Measurements from ENCODE around the gene VPS37D.

VPS37D gene

DNA sequence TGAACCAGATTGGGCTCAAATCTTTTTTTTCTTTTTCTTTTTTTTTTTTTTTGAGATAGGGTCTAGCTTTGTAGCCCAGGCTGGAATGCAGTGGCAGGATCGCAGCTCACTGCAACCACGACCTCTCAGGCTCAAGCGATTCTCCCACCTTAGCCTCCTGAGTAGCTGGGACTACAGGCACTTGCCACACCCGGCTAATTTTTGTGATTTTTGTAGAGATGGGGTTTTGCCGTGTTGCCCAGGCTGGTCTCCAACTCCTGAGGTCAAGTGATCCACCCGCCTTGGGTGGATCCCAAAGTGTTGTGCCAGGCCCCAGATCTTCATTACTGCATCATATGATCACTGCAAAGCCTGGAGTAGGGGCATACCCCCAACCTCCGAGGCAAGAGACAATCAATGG lies 12.9 kb downstream of the VPS37D start:
- DNase-seq (ENCODE audit: low read depth, low spot score), result no peak

- DNase-seq (ENCODE audit: low read depth, low spot score), result no peak
Observed at GRCh38 chr7:73681031-73681430, 13.4 kb downstream of the VPS37D start.

GRCh38 chr7:73682745-73683055 lies 15.1 kb downstream of the VPS37D start:
- no peak for DNase-seq (ENCODE audit: low read depth, low spot score)

DNA sequence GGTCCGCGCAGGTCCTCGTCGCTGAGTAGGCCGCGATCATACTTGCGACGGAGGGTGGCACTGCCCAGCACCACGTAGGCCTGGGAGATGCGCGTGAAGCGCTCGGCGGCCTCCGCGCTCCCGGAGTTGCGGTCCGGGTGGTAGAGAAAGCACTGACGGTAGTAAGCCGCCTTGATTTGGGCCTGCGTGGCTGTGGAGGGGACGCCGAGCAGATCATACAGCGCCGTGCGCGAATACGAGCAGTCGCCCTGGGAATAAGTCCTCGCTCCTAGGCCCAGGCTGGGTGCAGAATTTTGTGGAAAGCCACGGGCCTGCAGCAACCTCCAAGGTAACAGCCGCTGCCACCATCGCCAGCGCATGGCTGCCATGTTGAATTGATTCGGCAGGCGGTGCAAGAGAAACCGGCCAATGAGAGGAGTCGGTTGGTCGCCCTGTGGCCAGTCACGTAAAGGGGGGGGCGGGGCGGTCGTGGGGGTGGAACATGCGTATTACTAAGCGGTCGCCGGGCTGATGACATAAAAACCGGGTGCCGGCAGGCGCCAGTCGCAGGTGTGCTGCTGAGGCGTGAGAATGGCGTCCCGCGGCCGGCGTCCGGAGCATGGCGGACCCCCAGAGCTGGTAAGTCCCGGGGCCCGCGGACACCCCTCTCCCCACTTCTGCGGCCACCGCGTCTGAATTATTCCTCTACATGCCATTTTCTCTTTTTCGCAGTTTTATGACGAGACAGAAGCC lies 15.6 kb downstream of the VPS37D start, which contains the start of the genes BUD23 and DNAJC30:
Gene BUD23, plus strand, starts transcription at position 542 of the 732 bp plus-strand sequence. Its CDS starts 29 bp downstream, at position 571.
Gene DNAJC30, minus strand, starts transcription at position 398 of the 732 bp plus-strand sequence. Its CDS starts 30 bp downstream, at position 368.
- DNase-seq (ENCODE audit: low read depth, low spot score), result peak; percentile 89

DNA sequence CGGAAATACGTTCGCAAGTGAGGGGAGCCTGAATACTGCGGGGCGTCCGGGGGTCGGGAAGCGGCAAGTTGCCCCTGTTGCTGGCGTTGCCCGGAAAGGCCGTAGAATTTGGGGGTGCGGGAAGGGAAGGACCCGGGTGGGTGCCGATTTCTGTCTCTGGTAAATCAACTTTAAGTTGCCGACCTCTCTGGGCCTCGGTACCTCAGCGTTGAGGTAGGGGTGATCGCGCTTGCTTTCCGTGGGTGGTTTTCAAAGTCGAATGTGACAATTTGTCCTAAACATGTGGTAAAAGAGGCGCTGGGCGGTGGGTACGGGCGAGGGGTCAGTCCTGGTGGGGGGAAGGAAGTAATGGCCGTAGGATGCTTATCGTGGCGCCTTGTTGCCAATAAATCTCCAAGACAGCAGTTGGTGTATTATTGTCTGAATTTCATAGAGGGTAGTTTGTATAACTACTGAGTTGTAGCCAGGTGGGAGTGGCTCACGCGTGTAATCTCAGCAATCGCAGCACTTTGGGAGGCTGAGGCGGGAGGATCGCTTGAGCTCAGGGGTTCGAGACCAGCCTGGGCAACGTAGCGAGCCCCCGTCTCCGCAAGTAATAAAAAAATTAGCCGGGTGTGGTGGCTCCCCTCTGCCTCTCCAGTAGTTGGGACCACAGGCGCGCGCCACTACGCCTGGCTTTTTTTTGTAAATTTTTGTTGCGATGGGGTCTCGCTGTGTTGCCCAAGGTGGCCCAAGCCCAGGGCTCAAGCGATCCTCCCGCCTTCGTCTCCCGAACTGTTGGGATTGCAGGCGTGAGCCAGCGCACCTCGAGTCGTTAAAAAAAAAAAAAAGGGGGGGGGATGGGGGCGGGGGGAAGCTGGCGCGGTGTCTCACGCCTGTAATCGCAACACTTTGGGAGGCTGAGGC lies 16.4 kb downstream of the VPS37D start:
- no peak for DNase-seq (ENCODE audit: low read depth, low spot score)

DNA sequence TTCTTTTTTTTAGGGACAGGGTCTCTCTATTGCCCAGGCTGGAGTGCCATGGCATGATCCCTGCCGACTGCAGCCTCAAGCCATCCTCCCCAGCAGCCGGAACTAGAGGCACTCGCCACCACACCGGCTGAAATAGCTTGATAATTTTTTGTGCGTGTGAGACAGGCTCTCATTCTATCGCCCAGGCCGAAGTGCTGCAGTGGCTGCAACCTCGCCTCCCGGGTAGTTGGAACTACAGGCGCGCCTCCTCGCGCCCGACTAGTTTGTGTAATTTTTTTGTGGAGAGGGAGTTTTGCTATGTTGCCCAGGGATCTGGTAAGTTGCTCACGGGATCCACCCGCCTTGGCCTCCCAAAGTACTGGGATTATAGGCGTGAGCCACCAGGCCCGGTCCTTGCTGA lies 17.7 kb downstream of the VPS37D start:
- no peak for DNase-seq (ENCODE audit: low read depth, low spot score)

DNA sequence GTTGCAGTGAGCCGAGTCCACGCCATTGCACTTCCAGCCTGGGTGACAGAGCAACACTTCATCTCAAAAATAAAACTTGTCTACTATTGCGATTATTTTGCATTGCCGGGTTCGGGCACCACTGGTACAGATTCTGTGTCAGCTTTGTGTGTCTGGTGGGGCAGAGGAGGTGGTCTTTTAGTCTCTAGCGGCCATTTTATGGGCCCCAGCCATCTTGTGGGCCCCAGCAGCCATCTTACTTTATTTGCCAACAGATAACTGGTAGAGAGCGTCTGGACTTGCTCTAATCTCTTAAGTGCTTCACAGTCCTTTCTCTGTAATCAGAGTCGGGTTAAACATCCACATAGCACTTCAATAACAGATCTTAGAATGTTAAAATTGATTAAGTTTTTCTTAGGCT lies 20.7 kb downstream of the VPS37D start:
- DNase-seq (ENCODE audit: low read depth, low spot score), result no peak

DNA sequence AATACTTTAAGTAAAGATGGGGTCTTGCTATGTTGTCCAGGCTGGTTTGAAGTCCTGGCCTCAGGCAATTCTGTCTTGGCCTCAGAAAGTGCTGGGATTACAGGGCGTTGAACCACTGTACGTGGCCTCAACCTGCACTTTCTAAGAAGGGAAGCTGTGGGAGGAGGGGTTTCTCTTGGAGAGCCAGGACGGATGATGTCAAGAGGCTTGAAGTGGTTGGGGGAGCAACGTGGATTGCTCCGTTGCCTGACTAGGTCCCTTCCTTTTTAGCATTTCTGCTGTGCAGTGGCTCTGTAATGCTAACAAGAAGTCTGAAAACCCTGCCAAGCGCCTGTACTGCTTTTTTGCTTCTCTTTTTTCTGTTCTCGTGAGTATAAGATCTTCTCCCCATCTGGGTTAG lies 23.0 kb downstream of the VPS37D start:
- DNase-seq (ENCODE audit: low read depth, low spot score), result no peak

DNA sequence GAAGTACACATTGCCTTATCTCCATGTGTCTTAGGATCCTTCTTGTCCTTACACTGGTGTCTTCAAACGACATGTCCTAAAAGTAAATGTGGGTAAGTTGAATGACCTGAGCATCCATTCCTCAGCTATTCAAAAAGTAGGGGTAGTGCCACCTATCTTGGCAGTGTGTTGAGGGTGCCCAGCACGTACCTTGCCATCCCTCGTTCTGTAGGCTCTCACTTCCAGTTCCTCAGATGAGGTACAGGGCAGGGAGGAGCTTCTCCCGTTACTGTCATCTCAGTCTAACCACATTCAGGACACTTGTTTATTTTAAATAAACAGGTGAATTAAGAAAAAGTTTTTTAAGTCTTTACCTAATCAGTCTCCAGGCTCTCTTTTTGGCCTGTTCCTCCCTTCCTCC lies 28.7 kb downstream of the VPS37D start:
- no peak for DNase-seq (ENCODE audit: low read depth, low spot score)

GRCh38 chr7:73698410-73698809 lies 30.8 kb downstream of the VPS37D start:
- DNase-seq (ENCODE audit: low read depth, low spot score), result no peak

DNA sequence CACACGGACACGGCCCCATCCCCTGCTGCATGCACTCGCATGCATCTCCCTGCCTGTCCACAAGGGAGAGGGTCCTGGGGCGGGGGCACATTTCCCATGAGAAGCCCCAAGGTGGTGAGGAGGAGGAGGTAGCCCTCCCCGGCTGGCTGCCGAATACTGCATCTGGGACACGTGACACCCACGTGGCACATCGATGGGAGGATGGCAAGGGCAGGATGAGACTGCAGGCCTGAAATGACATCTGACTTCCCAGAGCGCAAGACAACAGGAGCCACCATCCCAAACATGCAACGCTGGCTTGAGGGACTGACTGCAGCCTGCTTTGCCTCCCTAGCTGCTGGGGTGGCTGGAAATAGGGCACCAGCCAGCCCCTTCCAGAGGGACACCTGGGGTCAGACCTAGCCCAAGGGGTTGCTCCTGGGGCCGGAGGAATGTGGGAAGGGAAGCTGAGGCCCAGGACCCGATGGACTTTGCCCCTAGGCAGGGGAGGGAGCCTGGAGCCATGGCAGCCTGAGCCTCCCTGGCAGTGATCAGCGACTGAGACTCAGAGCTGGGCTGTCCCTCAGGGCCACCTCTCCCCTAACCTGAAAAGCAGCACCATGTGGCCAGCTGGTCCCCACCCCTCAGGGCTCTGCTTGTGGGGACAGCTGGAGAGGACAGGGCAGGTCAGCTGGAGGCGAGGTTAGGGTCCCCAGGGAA lies 31.9 kb downstream of the VPS37D start:
- DNase-seq (ENCODE audit: low read depth, low spot score), result no peak

GRCh38 chr7:73700069-73700423 lies 32.4 kb downstream of the VPS37D start:
- no peak for DNase-seq (ENCODE audit: low read depth, low spot score)

DNA sequence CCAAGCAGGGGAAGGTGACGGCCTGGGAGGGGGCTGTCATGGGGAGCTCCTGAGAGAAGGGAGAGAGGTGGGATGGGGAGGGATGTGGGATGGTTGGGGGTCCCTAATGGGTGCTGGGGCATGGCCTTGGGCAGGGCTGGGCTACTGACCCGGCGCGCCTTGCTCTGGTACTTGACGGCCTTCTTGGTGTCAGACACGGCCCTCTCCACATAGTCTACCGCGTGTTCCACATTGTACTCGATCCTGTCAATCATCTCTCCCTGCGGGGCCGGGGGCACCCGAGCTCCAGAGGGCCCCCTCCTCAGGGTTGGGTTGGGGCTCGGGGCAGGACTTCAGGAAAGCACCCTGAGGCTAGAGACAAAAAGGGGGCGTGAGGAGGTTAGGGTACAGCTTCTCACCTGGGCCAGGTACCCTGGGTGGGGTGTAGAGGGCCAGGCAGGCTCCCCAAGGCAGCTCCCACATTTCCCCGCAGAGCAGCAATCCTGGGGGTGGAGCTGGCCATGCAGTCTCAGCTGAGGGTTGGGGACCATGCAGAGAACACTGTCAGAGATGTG lies 33.0 kb downstream of the VPS37D start:
- DNase-seq (ENCODE audit: low read depth, low spot score), result no peak

DNA sequence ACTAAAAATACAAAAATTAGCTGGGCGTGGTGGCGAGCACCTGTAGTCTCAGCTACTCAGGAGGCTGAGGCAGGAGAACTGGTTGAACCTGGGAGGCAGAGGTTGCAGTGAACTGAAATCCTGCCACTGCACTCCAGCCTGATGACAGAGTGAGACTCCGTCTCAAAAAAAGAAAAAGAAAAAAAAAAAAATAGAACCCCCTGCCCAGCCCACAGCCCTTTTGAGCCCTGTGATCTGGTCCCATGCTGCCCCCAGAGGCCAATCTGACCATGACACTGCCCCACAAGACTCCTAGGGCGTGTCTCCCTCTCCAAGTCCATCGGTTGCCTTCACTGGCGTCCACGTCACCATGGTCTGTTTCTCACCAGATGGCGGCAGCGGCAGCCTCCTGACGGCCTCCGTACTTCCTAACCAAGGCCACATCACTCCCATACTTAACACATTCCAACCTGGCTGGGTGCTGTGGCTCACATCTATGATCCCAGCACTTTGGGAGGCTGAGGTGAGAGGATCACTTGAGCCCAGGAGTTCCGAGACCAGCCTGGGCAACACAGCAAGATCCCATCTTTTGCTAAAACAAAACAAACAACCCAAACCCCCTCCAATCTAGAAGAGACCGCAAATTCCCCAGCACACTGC lies 33.8 kb downstream of the VPS37D start:
- no peak for DNase-seq (ENCODE audit: low read depth, low spot score)

DNA sequence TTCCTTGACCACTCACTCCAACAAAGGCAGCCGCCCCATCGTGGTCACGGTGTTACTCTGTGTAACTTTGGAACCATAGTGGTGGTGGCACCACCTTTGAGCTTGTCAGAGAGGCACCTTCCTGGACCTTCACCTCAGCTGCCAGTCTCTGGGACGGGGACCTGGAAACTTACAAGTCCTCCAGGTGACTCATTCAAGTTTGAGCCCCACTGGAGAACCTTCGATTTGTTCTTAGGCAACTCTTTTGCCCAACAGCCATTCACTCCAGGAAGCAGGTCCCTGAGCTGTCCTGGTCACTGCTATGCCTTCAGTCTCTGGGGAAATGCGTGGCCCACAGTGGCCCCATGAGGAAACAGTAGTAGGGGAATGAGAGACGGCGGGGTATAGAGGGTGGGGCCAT lies 34.6 kb downstream of the VPS37D start:
- no peak for DNase-seq (ENCODE audit: low read depth, low spot score)

GRCh38 chr7:73702665-73703064 lies 35.0 kb downstream of the VPS37D start:
- DNase-seq (ENCODE audit: low read depth, low spot score), result no peak

GRCh38 chr7:73703225-73703624 lies 35.6 kb downstream of the VPS37D start:
- DNase-seq (ENCODE audit: low read depth, low spot score), result no peak

DNA sequence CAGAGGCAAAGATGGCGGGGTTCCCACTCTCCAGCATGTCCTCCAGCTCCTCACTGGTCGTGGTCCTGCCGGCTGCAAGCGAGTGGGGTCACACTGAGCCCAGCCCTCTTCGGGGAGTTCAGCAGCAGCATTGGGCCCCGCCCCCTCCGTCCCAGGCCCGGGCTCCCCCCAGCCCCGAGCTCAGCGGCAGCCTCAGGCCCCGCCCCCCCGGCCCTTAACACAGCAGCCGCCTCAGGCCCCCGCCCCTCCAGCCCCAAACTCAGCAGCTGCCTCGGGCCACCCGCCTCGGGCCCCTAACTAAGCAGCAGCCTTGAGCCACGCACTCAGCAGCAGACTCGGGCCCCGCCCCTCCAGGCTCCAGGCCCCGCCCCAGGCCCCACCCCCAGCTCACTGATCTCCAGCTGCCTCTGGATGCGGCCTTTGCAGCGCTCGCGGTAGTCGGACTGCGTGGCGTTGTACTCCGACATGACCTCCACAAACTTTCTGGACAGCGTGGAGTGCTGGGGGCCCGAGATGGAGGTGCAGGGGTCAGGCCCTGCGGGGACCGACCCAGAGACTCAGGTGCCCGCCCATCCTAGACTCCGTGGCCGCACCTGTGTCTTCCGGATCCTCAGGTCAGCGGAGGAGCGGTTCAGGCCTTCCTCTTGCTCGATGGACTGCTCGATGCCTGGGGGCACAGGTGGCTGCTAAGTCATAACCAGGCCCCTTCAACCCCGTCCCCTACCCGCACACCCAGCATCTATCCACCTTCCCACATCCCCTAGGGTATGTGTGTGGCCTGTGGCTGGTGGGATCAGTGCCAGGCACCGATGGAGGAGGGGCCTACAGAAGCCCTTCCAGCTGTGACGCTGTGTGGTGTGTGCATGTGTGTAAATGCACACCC lies 36.4 kb downstream of the VPS37D start:
- no peak for DNase-seq (ENCODE audit: low read depth, low spot score)

- no peak for DNase-seq (ENCODE audit: low read depth, low spot score)
Observed at GRCh38 chr7:73704640-73705550, 37.3 kb downstream of the VPS37D start.

GRCh38 chr7:73705551-73705920 lies 37.9 kb downstream of the VPS37D start:
- DNase-seq (ENCODE audit: low read depth, low spot score), result no peak
